AG09319 (cell line): ENCODE data around the gene BOLA1.

Experiments
- DNase-seq: peaks from one replicate; pipeline ENCODE4 v3.0.0-alpha.2; 2010; ENCODE audit warnings: low read depth; ENCODE audit errors: extremely low read depth
- TF ChIP-seq, protein P1 (sequence below): IDR thresholded peaks from 2 replicates; pipeline ENCODE4 v1.5.1; 2011; ENCODE audit warnings: low read depth, mild to moderate bottlenecking, inconsistent platforms, low read length, moderate library complexity

Gene BOLA1

GRCh38 chr1:149915429-149916192 lies 16.2 kb downstream of the BOLA1 start:
- DNase-seq: no peak
- TF ChIP-seq, protein P1, sequence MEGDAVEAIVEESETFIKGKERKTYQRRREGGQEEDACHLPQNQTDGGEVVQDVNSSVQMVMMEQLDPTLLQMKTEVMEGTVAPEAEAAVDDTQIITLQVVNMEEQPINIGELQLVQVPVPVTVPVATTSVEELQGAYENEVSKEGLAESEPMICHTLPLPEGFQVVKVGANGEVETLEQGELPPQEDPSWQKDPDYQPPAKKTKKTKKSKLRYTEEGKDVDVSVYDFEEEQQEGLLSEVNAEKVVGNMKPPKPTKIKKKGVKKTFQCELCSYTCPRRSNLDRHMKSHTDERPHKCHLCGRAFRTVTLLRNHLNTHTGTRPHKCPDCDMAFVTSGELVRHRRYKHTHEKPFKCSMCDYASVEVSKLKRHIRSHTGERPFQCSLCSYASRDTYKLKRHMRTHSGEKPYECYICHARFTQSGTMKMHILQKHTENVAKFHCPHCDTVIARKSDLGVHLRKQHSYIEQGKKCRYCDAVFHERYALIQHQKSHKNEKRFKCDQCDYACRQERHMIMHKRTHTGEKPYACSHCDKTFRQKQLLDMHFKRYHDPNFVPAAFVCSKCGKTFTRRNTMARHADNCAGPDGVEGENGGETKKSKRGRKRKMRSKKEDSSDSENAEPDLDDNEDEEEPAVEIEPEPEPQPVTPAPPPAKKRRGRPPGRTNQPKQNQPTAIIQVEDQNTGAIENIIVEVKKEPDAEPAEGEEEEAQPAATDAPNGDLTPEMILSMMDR: no peak

DNA sequence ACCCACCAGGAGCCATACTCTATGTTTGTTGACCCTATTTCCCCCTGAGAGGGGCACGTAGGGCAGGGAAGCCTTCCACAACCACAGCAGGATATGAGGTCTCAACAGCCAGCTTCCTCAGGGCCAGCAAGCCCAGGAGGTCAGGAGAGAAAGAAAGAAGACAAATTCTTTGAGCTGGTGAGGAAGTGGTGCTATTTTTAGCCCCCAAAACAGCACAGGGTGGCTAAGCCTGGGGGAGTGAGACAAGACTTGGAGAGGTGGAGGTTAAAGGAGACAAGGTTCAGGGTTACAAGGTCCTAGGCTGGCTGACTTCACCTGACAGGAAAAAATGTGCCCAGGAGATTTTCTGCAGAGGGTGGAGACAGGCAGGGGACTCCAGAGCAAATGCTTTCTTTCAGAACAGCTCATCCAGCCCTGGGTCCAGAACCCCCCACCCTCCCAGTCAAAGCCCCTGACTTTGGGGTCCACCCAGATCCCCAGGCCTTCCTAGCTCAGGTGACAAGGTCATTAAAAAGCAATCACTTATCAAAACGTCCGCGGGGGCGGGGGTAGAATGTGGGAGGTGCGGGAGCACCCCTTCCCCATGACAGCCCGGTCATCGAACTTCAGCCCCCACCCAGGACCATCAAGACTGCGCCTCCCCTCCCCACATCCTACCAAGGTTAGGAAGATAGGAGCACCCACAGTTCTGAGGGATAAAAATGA lies 17.0 kb downstream of the BOLA1 start:
- TF ChIP-seq, protein P1: no peak
- no peak for DNase-seq

DNA sequence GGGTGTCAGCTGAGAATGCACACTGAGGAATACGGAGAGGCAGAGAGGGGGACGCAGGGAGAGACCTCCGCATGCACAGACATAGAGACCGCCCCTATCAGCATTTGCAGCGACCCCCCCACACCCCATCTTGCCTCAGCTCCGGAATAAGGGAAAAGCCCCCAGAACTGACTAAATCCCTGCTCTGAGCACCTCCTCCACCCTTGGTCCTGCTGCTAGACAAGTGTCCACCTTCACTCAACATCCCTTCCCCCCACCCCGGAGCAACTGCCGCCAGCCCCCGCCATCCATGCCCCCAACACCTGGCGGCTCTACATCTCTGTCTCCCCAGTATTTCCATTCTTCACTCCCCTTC lies 17.5 kb downstream of the BOLA1 start:
- no peak for DNase-seq
- TF ChIP-seq, protein P1: no peak

DNA sequence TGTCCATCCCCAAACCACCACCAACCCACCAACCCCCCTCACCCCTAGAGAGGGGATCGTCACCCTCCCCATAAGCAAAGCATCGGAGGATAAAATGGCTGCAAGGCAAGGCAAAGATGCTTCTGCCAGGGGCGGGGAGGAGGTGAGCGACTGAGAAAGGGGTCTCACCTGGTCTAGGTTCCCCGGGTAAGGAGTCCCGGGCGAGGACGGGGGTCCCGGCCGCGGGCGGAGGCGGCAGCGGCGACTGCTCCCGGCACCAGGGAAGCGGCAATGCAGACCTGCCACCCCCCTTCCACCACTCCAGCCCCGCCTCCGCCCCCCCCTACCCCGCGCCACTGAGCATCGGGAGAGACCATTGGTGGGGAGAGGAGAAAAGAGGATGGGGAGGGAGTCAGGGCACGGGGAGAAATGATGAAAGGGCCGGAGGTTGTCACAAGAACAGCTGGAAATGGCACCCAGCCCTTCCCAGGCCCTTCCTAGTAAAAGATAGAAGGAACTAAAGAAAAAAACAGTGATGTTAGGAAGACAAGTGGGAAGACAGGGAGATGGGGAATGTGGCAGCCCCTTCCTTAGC lies 18.3 kb downstream of the BOLA1 start, which contains the start of gene SV2A:
Gene SV2A, minus strand, starts transcription at position 274 of the 574 bp plus-strand sequence. CDS start 4,004 bp downstream, outside the sequence.
- TF ChIP-seq, protein P1: no peak
- DNase-seq: peak; percentile 15

DNA sequence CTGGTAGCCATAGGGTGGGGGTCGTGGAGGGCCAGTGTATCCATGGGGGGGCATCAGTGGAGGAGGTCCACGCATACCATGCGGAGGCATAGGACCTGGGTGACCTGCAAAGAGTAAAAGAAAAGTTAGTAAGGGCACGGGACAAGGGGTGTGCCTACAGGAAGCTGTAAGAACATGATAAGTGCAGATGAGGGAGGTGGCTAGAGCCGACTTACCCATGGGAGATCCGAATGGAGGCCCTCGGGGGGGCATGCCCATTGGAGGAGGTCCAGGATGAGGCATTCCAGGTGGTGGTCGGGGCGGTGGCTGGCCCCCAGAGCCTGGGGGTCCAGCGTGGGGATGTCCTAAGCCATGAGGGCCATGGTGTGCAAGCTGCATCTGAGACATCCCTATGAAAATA lies 24.3 kb downstream of the BOLA1 start:
- TF ChIP-seq, protein P1: no peak
- DNase-seq: no peak

- TF ChIP-seq, protein P1: no peak
- DNase-seq: no peak
Measured at GRCh38 chr1:149925345-149925744, 26.0 kb downstream of the BOLA1 start.

GRCh38 chr1:149925751-149926150 lies 26.4 kb downstream of the BOLA1 start:
- TF ChIP-seq, protein P1: no peak
- DNase-seq: no peak
